ENCODE results near the gene CXCL9. TPM values are rescaled to one million over a fixed set of nuclear protein-coding genes. Genes with fewer than 3 reads are reported as not detected.

Gene CXCL9
- total and polyA plus RNA-seq, 3 donors from 2014 or later = 3.9 to 11.2 (median 3.9) TPM

- no peaks in the 10 kb centered on the region for H3K9me3 ChIP-seq
- no peaks in the 10 kb centered on the region for H3K4me1 ChIP-seq
- 20 to 33% methylated on average over 6 of the region's 6 CpGs for WGBS, 2 donors
- no peaks in the 10 kb centered on the region for H3K36me3 ChIP-seq (ENCODE audit: low read depth, missing control alignments)
- intact Hi-C loops (cut with DNase I; ENCODE audit: low total_unique reads) = no loop called here
- H3K27ac ChIP-seq = no peak overlapping the region
- H3K4me3 ChIP-seq = no peak overlapping the region
- no peak for DNase-seq
- H3K27me3 ChIP-seq = no peaks in the 10 kb centered on the region
- TF ChIP-seq CTCF (IDR thresholded peaks at IDR 0.05) (no peak), POLR2A (IDR thresholded peaks at IDR 0.05) (no peak)
Measured at GRCh38 chr4:76028350-76028765, 21.0 kb upstream of the CXCL9 start.

- H3K36me3 ChIP-seq (ENCODE audit: low read depth, missing control alignments) = no peaks in the 10 kb centered on the region
- DNase-seq = no peak
- TF ChIP-seq POLR2A (IDR thresholded peaks at IDR 0.05) (no peak), CTCF (IDR thresholded peaks at IDR 0.05) (no peak)
- no peaks in the 10 kb centered on the region for H3K27me3 ChIP-seq
- no peaks in the 10 kb centered on the region for H3K4me1 ChIP-seq
- H3K9me3 ChIP-seq = no peaks in the 10 kb centered on the region
- intact Hi-C loops (cut with DNase I; ENCODE audit: low total_unique reads) = no loop called here
- no peak overlapping the region for H3K27ac ChIP-seq
- 80 to 82% methylated on average over 4 of the region's 4 CpGs for WGBS, 2 donors
- H3K4me3 ChIP-seq = no peak overlapping the region
Measured at GRCh38 chr4:76024065-76024464, 16.8 kb upstream of the CXCL9 start.

- H3K27ac ChIP-seq = no peak within 1 kb of the TSS
- no peaks in the 10 kb centered on the region for H3K9me3 ChIP-seq
- no peaks in the 10 kb centered on the region for H3K36me3 ChIP-seq (ENCODE audit: low read depth, missing control alignments)
- no peaks in the 10 kb centered on the region for H3K27me3 ChIP-seq
- no peak within 1 kb of the TSS for H3K4me3 ChIP-seq
- no peak for DNase-seq
- H3K4me1 ChIP-seq = no peaks in the 10 kb centered on the region
- TF ChIP-seq POLR2A (IDR thresholded peaks at IDR 0.05) (no peak), CTCF (IDR thresholded peaks at IDR 0.05) (no peak)
- intact Hi-C loops (cut with DNase I; ENCODE audit: low total_unique reads) = no loop called here
- 36 to 46% methylated on average over 3 of the region's 3 CpGs for WGBS, 2 donors
Measured at GRCh38 chr4:76023389-76023788, 16.1 kb upstream of the CXCL9 start, which contains the start of gene CXCL10. Gene CXCL10, minus strand, starts transcription at chr4:76023497. Its CDS starts 66 bp downstream, at chr4:76023431.

- no peak for DNase-seq
- Histone ChIP-seq H3K9me3 (no peaks in the 10 kb centered on the region), H3K27me3 (no peaks in the 10 kb centered on the region), H3K4me3 (no peak overlapping the region), H3K36me3 (ENCODE audit: low read depth, missing control alignments) (no peaks in the 10 kb centered on the region), H3K4me1 (no peaks in the 10 kb centered on the region), H3K27ac (no peak overlapping the region)
- intact Hi-C loops (cut with DNase I; ENCODE audit: low total_unique reads) = no loop called here
- TF ChIP-seq POLR2A (IDR thresholded peaks at IDR 0.05) (no peak), CTCF (IDR thresholded peaks at IDR 0.05) (no peak)
- 71 to 77% methylated on average over 2 of the region's 2 CpGs for WGBS, 2 donors
Measured at GRCh38 chr4:76022677-76023076, 15.4 kb upstream of the CXCL9 start.

GRCh38 chr4:76022031-76022430 is 14.7 kb upstream of the CXCL9 start:
- H3K4me3 ChIP-seq = no peak overlapping the region
- no peaks in the 10 kb centered on the region for H3K9me3 ChIP-seq
- intact Hi-C loops (cut with DNase I; ENCODE audit: low total_unique reads) = no loop called here
- H3K4me1 ChIP-seq = no peaks in the 10 kb centered on the region
- H3K36me3 ChIP-seq (ENCODE audit: low read depth, missing control alignments) = no peaks in the 10 kb centered on the region
- DNase-seq = no peak
- no peak for TF ChIP-seq CTCF (IDR thresholded peaks at IDR 0.05)
- TF ChIP-seq POLR2A (IDR thresholded peaks at IDR 0.05) = no peak
- 95% methylated on average over 4 of the region's 4 CpGs for WGBS, 2 donors
- no peak overlapping the region for H3K27ac ChIP-seq
- H3K27me3 ChIP-seq = no peaks in the 10 kb centered on the region
